ENCODE data around the gene MED9.

GRCh38 chr17:17481860-17482259, 5.1 kb downstream of the MED9 start:
- TF ChIP-seq CTCF (IDR thresholded peaks at IDR 0.05) (no peak), POLR2A (IDR thresholded peaks at IDR 0.05) (no peak)
